ENCODE measurements around the gene KIF7. TPM values are rescaled to one million over a fixed set of nuclear protein-coding genes. Genes with fewer than 3 reads are reported as not detected.

The KIF7 gene
- total and polyA plus RNA-seq, 2 of the 8 experiments (the other 6 are each of a cell fraction or from before 2014, with no cell fraction given), result 4.9 to 14.0 TPM

- no peak for TF ChIP-seq CHD7 (IDR thresholded peaks at IDR 0.05; ENCODE audit: insufficient replicate concordance, low read length)
- TF ChIP-seq CTCF (IDR thresholded peaks at IDR 0.05; ENCODE audit: control extremely low read depth in 1 of 3, insufficient read depth in 1 of 3, low read depth in 1 of 3, low read length in 3 of 3), result no peak
- TF ChIP-seq ATF3 (IDR thresholded peaks at IDR 0.05; ENCODE audit: insufficient read depth, low read depth, low read length), result no peak
- no peak for TF ChIP-seq CHD2 (IDR thresholded peaks at IDR 0.05; ENCODE audit: low read length)
- no peak for TF ChIP-seq RBBP5 (IDR thresholded peaks at IDR 0.05; ENCODE audit: borderline replicate concordance, low read depth, low read length)
- TF ChIP-seq POLR2A (IDR thresholded peaks at IDR 0.05; ENCODE audit: control extremely low read depth in 1 of 2, low read depth in 2 of 2, low read length in 2 of 2), result no peak
- no peak for TF ChIP-seq SP2 (IDR thresholded peaks at IDR 0.05; ENCODE audit: low read length)
These were observed 77.1 kb downstream of the KIF7 start (continued) for GRCh38 chr15:89578146-89578545.
